ENCODE data around the gene ST6GAL1.
"Not testable (repeated sequence)": the region's sequence is repeated elsewhere in the genome, so short reads cannot be mapped to it uniquely, and the experiment has no call there.

Gene ST6GAL1

DNA sequence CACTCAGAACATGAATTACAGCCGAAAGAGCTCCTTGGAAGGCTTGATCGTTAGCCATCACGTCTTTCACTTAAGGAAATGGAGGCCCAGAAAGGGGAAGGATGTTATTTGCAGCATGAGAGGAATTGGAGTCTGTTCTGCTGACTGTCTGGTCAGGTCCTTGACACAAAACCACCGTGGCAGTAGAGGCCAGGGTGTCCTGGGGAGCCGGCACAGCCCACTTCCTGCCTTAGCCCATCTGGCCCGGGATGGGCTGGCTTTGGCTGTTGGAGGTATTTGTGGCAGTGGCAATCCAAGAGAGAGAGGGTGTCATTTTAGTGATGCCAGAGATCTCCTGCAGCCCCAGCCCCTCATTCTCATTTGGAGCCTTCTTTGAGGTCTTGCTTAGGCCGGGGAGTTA is 37.4 kb downstream of the ST6GAL1 start:
- DNase-seq (ENCODE audit: low read depth) = no peak

DNA sequence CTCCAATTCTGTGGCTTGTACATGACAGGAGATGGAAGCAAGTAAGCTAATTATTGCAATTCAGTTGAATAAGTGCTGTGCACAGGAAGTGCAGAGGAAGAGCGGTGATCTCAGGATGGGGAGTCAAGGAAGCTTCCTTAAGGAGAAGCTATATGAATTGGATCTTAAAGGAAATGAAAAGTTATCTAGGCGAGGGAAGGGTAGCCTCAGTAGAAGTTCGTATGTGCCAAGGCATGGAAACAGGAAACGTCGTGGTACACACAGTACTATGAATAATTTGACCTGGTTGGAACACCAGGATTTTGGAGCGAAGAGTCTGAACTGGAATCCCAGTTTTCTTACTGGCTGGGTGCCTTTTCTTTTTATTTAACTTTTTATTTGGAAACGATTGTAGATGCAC is 39.3 kb downstream of the ST6GAL1 start:
- no peak for DNase-seq (ENCODE audit: low read depth)

DNA sequence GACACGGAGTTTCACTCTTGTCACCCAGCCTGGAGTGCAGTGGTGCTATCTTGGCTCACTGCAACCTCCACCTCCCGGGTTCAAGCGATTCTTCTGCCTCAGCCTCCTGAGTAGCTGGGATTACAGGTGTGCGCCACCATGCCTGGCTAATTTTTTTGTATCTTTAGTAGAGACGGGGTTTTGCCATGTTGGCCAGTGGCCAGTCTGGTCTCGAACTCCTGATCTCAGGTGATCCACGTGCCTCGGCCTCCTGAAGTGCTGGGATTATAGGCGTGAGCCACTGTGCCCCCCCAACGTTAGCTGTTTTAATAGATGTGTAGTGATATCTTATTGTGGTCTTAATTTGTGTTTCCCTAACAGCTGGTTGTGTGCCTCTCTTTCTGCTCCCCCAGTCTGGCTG is 40.8 kb downstream of the ST6GAL1 start:
- DNase-seq (ENCODE audit: low read depth) = not testable (repeated sequence)

DNA sequence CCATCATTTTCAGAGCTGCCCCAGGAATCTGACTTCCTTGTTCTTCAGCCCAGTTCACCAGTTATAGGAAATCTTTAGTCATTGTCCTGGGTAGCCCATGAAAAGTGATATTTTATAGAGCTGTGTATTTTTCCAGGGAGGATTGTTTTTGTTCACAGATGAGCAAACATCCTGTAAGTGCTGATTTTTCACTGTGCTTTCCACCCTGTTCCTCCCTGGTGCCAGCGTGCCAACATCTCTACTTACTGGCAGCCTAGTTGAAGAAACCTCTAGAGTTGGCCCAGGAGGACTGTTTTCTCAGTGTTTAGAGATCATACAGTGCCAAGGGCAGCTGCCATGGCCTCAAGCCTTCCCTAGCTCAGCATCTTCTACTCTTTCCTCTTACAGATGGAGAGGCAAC is 41.3 kb downstream of the ST6GAL1 start:
- DNase-seq (ENCODE audit: low read depth) = no peak

DNA sequence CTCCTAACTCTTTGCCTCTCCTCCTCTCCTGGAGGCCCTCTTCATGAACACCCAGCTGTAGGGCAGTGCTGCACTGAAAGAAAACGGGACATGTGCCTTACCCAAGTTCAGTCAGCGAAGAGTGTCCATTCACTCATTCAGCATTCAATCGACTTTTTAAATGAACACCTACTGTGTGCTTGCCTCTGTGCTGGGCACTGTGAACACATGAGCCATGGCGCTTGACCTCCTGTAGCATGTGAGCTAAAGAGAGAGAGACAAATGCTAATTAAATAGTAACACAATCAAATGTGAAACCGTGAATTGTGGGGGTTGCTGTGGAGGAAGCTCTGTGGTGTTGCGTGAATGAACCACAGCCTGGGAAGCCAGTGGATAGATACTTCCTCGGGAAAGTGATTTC is 43.4 kb downstream of the ST6GAL1 start:
- no peak for DNase-seq (ENCODE audit: low read depth)

DNA sequence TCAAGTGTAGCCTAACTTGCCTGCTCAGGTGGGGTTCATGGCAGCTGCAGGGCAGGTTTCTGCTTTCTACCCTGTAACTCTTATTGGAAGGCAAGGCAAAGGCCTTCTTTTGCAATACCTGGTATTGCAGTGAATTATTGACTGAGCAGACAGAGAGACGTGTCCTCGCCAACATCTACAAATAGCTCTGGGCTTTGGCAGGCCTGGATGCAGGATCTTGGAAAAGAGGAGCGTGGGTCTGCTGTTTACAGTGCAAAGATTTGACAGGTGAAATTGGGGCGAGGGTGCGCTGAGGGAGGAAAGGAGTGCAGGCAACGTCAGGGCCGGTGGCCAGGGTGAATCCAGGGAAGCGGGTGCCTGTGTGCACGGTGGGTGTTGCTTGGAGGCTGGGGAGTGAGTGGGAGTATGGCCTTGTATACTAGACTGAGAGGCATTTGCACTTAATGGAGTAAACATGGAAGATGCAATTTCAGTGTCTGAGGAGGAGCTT is 44.5 kb downstream of the ST6GAL1 start:
- no peak for DNase-seq (ENCODE audit: low read depth)

DNA sequence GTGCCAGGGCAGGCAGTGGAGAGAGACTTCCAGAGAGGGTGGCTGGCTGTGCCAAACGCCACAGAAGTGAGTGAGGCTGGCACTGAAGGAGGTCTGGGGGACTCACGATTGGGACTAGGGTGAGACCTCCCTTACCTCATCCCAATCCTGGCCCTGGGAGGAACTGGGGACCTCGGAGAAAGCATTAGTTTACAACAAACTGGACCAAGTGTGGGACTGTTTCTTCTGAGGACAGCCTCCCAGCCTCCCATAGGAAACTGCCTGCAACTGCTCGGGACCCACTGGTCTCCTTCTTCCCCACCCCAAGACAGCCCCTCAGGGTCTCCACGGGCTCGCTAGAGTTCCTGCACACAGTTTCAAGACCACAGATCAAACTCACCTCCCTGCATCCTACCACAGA is 45.4 kb downstream of the ST6GAL1 start:
- no peak for DNase-seq (ENCODE audit: low read depth)

DNA sequence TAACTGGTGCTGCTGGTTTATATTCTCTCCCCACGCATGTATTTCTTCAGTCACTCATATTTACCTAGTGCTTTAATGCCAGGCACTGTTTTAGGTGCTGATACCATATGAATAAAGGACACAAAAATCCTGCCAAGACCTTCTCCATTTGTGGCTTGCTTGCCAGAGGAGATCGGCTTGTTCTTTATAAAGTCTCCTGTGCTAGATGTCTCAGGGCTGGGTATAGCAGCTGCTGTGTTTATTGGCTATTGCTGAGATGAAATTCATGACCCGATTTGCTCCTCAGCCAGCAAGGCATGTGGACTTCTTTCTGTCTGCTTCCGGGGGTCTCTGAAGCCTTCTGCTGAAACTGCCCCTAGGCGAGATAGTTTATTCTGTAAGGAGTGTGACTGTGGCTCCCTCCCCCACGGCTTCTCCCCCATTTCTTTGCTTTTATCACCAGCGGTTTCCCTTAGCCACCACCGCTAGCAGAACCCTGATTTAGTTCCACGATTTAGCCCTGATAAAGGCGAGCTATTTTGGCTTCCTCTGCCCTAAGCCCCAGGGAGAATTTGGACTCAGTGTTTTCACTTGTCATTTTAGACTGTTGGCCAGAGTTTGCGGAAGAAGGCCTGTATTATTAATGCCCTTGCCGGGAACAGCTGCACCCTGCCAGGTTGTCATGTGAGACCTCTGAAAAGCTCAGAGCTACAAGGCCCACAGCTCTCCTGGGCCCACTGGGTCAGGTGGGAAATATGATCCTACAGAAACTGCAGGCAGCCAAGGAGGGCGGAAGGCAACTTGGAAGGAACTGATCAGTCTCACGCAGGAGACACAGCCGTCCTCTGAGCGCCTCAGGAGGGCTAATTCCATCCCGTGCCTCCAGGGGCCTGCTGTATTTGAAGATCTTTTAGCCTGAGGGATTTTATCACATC is 46.8 kb downstream of the ST6GAL1 start:
- DNase-seq (ENCODE audit: low read depth) = no peak

DNA sequence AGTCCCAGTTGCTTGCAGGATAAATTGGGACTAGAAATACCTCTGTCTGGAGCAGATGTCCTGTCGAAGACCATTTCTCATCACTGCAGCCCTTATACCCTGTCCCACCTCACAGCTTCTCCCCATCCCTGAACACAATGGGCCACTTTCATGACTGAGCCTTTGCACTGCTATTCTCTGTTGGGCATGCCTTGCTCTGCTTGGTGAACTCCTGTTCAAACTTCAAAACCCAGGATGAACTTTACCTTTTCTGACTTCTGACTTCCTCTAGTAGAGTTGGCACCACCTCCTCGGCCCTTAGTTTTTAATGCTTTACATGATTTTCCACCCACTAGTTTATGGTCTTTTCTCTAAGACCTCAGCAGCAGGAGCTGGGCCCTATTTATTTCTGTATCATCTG is 48.4 kb downstream of the ST6GAL1 start:
- no peak for DNase-seq (ENCODE audit: low read depth)

DNA sequence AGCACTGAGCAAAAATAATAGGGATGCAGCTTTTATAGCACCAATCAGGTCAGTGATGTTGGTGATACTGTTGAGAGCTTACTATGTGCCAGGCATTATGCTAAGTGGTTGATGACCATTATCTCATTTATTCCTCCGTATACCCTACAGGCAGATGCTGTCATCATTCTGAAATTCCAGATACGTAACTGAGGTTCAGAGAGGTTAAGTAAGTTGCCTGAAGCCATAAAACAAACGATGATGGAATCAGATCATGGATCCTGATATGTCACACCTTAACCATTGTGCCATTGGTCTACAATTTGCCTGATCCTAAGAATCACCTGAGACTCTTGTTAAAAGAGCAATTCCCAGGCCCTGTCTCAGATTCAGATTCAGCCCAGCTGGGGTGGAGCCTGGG is 49.5 kb downstream of the ST6GAL1 start:
- DNase-seq (ENCODE audit: low read depth) = no peak

DNA sequence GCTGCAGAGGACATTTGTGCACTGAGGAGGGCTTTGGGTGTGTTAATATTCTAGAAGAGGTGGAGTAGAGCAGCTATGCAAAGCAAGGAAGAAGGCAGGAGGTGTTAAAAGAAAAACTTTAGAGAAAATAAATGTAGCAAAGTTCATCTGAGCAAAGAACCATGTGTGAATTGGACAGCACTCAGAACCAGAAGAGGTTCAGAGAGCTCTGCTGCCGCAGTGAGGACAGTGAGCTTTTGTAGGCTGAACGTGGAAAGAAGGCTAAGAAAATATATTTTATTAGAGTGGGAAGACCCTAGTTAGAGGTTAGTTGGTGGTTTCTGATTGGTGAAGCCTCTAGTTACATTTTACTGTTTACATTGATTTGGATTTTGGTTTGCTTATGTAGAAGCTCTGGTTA is 50.7 kb downstream of the ST6GAL1 start:
- no peak for DNase-seq (ENCODE audit: low read depth)

DNA sequence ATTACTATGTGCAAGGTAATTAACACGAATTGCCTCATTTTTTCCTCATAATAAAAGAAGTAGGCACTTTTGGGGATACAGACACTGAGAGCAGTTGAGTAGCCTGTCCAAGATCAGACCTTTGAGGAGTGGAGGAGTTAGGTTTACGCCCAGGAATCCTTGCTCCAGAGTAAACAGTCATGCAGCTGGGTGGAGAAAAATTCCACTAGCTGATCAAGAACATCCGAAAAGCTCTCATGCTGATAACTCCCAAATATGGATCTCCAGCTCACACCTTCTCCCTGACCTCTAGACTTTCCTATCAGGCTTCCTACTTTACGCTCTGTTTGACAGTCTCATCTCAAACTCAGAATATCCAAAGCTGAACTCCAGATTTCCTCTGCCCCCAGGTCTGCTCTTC is 53.3 kb downstream of the ST6GAL1 start:
- DNase-seq (ENCODE audit: low read depth) = no peak

DNA sequence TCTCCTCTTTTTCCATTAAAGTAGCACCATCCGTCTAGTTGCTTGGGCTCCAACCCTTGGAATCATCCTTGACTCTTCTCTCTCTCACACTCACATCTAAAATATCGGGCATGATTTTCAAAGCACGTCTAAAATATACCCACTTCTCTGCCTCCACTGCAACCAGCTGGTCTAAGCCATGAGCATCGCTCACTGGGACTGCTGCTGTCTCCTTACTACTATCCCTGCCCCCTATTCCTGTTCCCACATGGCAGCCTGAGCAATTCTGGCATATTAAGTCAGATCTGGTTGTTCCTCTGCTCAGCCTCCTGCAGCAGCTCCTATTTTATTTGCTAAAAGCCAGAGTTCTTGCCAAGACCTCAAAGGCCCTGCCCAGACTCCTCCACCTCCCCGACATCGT is 53.7 kb downstream of the ST6GAL1 start:
- no peak for DNase-seq (ENCODE audit: low read depth)

DNA sequence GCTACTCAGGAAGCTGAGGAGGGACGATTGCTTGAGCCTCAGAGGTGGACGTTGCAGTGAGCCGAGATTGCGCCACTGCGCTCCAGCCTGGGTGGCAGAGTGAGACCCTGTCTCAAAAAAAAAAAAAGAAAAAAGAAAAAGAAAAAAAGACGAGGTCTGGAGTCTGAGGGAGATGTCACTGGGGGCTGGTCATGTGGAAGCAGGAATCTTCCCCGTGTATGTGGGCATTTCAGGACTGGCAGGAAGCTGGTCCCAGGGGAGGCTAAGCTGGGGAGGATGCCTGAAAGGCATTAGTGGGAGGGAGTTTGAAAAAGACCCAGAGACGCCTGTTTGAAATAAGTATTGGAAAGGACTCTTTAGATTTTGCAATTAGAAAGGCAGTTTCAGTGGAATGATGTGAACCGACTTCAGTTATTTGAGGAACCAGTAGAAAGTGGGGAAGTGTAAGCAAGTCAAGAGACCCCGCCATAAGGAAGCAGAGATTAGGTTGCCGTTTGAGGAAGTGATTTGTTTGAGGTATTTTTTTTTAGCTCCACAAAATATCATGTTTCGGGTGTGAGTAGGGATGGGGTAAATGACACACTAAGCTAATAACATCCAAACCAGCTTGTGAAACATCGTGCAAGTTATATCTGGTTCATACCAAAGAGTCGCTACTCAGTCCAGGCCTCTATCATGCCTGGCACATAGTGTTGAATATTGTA is 55.5 kb downstream of the ST6GAL1 start:
- no peak for DNase-seq (ENCODE audit: low read depth)

DNA sequence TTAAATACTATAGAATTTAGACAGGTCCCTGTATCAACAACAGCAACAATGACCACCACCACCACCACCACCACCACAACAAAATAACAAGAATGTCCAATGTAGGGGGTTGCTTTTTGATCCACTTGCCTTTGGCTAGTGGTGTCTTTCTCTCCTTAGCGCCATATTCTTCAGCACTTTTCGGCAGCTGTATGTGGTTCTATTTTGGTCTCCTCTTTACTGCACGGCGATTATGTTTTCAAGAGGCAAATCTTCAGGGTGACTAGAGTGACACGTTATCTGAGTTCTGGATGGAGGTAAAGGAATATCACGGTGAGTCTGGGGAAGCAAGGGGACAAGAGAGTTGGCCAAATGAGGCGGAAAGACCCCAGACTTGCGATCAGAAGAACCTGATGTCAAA is 56.1 kb downstream of the ST6GAL1 start:
- no peak for DNase-seq (ENCODE audit: low read depth)

DNA sequence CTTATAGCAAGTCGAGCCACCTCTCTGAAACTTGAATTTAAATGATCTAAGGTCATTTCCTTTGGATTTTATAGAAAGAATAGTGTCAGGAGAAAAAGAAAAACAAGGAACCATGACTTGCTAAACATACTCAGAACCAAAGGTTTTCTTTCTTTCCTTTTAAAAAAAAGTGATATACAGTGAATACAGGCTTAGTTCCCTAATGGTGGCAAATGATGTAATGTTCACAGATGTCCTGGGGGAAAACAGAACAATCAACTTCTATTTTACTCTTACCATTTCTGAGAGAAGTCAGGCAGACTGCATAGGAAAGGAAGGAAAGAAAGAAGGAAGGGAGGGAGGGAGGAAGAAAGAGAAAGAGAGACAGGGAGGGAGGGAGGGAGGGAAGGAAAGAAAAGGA is 56.5 kb downstream of the ST6GAL1 start:
- DNase-seq (ENCODE audit: low read depth) = no peak

DNA sequence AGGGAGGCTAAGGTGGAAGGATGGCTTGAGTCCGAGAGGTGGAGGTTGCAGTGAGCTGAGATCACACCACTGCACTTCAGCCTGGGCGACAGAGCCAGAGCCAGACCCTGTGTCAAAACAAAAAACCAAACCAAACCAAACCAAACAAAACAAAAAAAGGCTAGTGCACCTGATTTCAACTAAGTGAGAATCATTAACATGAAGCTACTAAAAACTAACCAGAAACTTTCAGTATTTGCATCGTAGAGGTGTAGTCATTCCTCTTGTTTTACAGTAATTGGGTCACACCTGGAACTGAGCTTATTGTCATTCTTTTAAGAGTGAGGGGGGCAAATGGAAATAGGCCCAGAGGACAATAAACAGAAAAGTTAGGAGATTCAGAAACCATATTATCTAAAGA is 58.5 kb downstream of the ST6GAL1 start:
- no peak for DNase-seq (ENCODE audit: low read depth)

DNA sequence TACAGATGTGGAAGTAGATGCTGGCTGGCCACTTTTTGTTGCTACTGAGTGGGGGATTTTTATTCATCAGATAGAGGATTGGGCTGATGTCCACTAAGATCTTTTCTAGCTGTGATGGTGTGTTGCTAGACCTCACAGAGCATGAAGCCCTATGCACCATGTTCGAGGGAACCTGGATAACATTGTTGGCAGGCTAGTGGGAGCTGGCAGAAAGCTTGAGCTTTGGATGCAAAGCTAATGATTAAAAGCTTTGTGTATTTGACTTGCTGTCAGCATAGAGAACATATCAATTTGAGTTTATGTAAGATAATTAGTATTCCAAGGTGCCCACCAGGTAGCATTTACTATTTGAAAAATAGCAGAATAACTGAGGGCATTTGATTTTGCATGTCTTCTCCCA is 59.1 kb downstream of the ST6GAL1 start:
- no peak for DNase-seq (ENCODE audit: low read depth)

DNA sequence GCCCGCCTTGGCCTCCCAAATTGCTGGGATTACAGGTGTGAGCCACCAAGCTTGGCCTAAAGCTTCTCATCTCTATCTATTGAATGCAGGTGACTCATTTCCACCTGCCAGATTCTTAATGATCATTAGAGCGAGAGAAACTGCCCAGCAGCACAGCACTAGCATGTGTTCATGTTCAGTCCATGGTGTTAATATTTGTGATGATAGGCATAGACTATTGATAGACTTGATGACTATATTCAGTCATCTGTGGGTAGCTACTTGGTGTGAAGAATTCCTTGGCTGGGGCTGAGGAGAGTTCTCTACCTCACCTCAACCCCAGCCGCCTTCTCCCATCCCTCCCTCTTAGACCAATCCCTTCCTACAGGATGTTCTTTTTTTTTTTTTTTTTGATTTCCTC is 60.0 kb downstream of the ST6GAL1 start:
- DNase-seq (ENCODE audit: low read depth) = no peak

DNA sequence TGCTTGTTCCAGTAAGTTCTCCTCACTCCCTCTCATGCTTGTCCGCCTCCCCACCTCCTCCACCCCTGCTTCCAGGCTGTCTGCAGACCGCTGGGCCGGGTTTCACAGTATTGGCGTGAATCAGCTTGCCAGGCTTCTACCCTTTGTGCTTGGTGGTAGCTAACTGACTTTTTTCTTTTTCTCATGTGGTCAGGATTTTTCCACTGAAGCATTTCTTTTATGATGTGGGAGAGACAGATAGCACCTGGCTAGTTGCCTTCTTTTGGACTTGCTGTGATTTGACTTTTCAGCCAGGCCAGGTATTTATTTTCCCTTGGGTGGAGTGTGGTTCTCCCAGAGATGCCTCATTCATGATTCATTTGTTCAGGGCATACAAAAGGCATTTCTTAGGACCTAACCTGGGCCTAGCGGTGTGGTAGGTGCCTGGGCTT is 60.6 kb downstream of the ST6GAL1 start:
- DNase-seq (ENCODE audit: low read depth) = no peak

DNA sequence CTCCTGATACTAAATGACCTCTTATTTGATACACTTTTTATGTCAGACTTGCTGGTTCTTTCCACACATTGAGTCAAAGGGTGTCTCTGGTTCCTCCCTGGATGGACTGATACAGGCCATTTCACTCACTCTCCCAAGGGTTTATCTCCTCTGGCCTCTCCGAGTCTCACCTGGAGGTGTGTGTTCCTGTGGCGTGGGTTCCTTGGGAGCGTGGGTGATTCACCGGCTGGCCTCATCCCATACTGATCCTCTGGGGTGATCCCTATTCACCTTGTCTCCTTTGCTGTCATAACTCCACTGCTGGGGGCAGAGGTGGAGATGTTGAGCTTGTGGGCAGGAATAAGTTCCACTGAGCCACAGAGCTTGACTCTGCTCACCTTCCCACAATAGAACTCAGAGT is 61.1 kb downstream of the ST6GAL1 start:
- no peak for DNase-seq (ENCODE audit: low read depth)

DNA sequence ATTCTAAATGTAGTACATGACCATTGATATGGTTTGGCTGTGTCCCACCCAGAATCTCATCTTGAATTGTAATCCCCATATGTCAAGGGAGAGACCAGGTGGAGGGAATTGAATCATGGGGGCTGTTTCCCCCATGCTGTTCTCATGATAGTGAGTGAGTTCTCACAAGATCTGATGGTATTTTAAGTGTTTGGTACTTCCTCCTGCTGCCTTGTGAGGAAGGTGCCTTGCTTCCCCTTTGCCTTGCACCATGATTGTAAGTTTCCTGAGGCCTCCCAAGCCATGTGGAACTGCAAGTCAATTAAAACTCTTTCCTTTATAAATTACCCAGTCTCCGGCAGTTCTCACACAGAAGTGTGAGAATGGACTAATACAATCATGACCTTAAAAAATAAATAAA is 61.8 kb downstream of the ST6GAL1 start:
- DNase-seq (ENCODE audit: low read depth) = not testable (repeated sequence)

DNA sequence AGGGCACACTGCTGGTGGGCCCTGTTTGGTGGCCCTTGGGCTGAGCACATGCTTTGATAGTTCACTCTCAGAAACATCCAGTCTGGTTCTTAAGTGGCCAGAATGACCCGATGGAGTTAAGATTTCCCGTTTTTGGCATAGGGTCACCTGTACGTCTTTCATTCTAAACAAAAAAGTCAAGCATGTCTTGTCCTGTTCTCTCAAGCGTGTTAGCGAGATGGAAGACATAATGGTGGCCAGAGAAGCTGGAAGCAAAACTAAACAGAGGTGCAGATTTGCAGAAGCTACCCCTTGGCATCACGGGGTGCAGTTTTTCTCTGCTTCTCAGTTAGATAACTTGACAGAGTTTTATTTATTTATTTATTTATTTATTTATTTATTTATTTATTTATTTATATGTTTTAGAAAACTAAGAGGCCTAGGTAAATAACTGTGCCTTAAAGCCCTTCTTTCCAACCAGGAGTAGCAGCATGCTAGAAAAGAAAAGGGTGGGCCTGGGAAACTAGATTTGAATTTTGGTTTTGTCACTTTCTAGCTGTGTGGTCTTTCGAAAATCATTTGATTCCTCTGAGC is 63.0 kb downstream of the ST6GAL1 start:
- DNase-seq (ENCODE audit: low read depth) = no peak

Measured in activated gamma-delta T cell treated with anti-CD3 and anti-CD28 coated beads, Interleukin-2, amount 50 U/mL, for 16 hours (primary cell).